Measurements from ENCODE around the gene TADA1.

The TADA1 gene

GRCh38 chr1:166875734-166876539 is at the start of gene TADA1:
TADA1 (minus strand) TSS chr1:166876264; CDS start chr1:166876233, 31 bp downstream.
- DNase-seq, result peak; percentile 96 to 99

GRCh38 chr1:166924823-166925541 is 48.9 kb upstream of the TADA1 start:
- no peak for DNase-seq

- no peak for DNase-seq
These were observed 44.8 kb upstream of the TADA1 start for GRCh38 chr1:166920561-166921475.

- DNase-seq, result no peak
These were observed 42.9 kb upstream of the TADA1 start for GRCh38 chr1:166918956-166919316.

- DNase-seq, result no peak
These were observed 42.3 kb upstream of the TADA1 start for GRCh38 chr1:166918088-166918955.

- no peak for DNase-seq
These were observed 39.9 kb upstream of the TADA1 start for GRCh38 chr1:166915941-166916340.

GRCh38 chr1:166915042-166915441 is 39.0 kb upstream of the TADA1 start:
- no peak for DNase-seq

- DNase-seq, result no peak
These were observed 38.0 kb upstream of the TADA1 start for GRCh38 chr1:166914111-166914510.

GRCh38 chr1:166911624-166912023 is 35.6 kb upstream of the TADA1 start:
- DNase-seq, result no peak

GRCh38 chr1:166910396-166910994 is 34.4 kb upstream of the TADA1 start:
- peak; percentile 47 to 74 for DNase-seq

GRCh38 chr1:166908942-166909341 is 32.9 kb upstream of the TADA1 start:
- DNase-seq, result no peak

- no peak for DNase-seq
These were observed 31.7 kb upstream of the TADA1 start for GRCh38 chr1:166907763-166908162.

- no peak for DNase-seq
These were observed 31.0 kb upstream of the TADA1 start for GRCh38 chr1:166907051-166907450.

- DNase-seq, result no peak
These were observed 30.6 kb upstream of the TADA1 start for GRCh38 chr1:166906647-166907046.

- no peak for DNase-seq
These were observed 29.8 kb upstream of the TADA1 start for GRCh38 chr1:166905900-166906299.

GRCh38 chr1:166905136-166905535 is 29.1 kb upstream of the TADA1 start:
- no peak for DNase-seq

- DNase-seq, result no peak
These were observed 27.2 kb upstream of the TADA1 start for GRCh38 chr1:166903232-166903631.

- no peak for DNase-seq
These were observed 26.2 kb upstream of the TADA1 start for GRCh38 chr1:166902279-166902678.

- no peak for DNase-seq
These were observed 24.9 kb upstream of the TADA1 start for GRCh38 chr1:166900987-166901386.

GRCh38 chr1:166899769-166900168 is 23.7 kb upstream of the TADA1 start:
- no peak for DNase-seq

- DNase-seq, result no peak
These were observed 19.7 kb upstream of the TADA1 start for GRCh38 chr1:166895766-166896165.

GRCh38 chr1:166889776-166890175 is 13.7 kb upstream of the TADA1 start:
- DNase-seq, result no peak
